Stimulated activated CD8-positive, alpha-beta memory T cell treated with anti-CD3 and anti-CD28 coated beads, Interleukin-4, amount 100 ng/mL, for 1 hour (primary cell): Measurements from ENCODE around the gene PUS7L.

Source experiments
- DNase-seq, 2 donors: peaks; one replicate each; pipeline ENCODE4 v3.0.0-alpha.2; 2020; ENCODE audit warnings: low read depth in 2 of 2, low spot score in 1 of 2

The PUS7L gene

GRCh38 chr12:43675048-43675904, 83.3 kb downstream of the PUS7L start:
- DNase-seq = no peak

GRCh38 chr12:43669373-43669772, 89.2 kb downstream of the PUS7L start:
- no peak for DNase-seq
